RPMI7951 (cell line): ENCODE results near the gene RALGAPB. TPM values are rescaled to one million over a fixed set of nuclear protein-coding genes. Genes with fewer than 3 reads are reported as not detected.
"Not testable (repeated sequence)": the region's sequence is repeated elsewhere in the genome, so short reads cannot be mapped to it uniquely, and the experiment has no call there.

Experiments
- DNase-seq: peaks from one replicate; pipeline ENCODE4 v3.0.0-alpha.2; 2012; ENCODE audit warnings: low read depth
- total RNA-seq: library from RNA; depleted of rRNA; stranded (reverse); fragments of >200 nt; shearing (Covaris generic); gene quantifications from 2 replicates; pipeline ENCODE4 v1.2.3, GENCODE V29; 2014

RALGAPB gene
- total RNA-seq, 1 experiment from 2014 or later, result 33.8 TPM

DNA sequence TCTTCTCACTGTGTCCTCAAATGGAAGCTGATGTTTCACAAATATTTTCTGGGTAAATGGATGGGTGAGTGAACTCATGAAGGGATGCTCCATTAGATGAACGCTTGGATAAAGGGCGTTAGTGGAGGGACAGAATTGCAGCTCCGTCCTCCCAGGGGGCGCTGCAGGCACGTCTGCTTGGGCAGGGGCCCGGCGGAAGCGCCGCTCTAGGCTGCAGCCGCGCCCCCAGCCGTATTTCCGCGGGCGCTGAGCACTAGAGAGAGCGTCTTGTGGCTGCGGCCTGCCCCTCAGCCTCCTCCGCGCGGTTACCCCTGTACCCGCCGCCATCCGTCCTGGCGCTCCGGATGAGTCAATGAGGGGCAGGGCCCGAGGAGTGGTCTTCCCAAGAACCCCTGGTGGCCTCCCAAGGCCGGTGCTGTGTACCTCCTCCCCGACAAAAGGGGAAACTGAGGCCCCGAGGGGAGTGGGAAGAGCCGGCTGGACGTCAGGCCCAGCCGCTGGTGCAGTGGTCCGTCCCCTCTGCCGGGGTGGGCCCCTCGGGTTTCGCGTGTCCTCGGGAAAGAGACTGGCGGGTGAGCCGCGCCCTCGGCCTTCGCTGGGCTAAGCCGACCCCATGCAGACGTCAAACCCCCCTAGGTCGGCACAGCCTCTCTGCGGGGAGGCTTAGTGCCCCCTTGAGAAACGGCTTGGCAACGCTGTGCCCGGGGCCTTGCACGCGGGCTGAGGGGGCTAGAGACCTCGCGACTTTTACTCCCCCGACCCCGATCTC, 26.0 kb upstream of the RALGAPB start:
- peak; percentile 96 for DNase-seq

GRCh38 chr20:38447251-38447661, 25.4 kb upstream of the RALGAPB start:
- DNase-seq, result no peak

- no peak for DNase-seq
Measured at GRCh38 chr20:38447931-38448675, 24.5 kb upstream of the RALGAPB start.

DNA sequence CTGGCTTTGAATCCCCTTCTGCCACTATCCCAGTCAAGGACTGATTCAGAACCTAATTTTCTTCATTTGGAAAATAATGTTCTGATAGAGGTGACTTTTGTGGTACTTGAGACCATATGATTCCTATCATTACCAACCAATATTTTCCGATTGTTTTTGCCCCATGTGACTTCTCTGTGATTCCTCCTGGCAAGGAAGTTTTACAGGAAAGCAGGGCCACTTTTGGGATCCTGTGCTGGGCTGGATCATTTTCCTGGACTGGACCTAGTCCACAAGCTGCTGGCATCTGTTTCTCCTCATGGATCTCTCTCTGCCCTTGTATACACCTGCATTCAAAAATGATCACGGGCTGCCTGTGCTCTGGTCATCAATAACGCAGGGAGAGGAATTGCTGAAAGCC, 23.6 kb upstream of the RALGAPB start:
- DNase-seq, result no peak

DNA sequence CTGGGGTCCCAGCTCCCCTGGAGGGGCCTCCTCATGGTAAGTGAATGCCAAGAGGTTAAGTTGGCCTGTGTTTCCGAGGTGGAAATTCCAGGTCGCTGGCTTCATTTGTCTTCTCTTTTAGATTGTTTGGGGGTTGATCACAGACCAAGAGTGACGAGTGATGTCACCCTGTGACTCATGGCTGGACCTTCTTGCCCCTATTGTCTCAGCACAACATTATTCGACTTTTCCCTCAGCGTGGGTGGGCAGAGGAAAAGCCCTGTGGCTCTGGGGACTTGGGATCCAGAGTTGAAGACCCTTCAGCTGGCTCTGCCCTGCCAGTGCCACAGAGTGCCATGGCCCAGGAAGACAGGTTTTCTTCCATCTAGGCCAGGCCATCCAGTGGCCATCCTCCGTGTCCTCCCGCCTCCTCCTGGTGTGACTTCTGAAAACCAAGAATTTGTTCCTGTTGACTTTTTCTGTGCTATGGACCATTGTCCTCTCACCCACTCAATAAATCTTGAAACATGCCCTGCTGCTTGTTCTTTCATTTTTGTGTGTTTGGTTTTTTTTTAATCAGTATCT, 22.1 kb upstream of the RALGAPB start:
- DNase-seq, result peak; percentile 56

GRCh38 chr20:38452880-38453624, 19.6 kb upstream of the RALGAPB start:
- peak; percentile 42 for DNase-seq

DNA sequence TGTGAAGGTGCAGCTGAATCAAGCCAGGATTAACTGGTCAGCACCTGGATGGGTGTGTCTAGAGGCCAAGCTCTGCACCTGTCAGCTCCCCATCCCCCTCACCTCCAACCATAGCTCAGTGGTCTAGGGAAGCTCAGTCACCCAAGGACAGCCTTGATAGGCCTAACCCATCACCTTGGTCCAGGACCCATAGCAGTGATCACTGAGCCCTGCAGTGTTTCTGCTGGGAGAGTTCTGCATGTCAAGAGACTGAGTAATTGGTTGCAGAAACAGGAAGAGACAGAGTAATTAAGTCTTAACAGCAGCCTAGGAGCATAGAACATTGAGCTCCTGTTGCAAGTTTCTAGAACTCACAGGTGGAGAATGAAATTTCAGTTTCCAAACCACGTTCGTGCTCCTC, 18.7 kb upstream of the RALGAPB start:
- no peak for DNase-seq

DNA sequence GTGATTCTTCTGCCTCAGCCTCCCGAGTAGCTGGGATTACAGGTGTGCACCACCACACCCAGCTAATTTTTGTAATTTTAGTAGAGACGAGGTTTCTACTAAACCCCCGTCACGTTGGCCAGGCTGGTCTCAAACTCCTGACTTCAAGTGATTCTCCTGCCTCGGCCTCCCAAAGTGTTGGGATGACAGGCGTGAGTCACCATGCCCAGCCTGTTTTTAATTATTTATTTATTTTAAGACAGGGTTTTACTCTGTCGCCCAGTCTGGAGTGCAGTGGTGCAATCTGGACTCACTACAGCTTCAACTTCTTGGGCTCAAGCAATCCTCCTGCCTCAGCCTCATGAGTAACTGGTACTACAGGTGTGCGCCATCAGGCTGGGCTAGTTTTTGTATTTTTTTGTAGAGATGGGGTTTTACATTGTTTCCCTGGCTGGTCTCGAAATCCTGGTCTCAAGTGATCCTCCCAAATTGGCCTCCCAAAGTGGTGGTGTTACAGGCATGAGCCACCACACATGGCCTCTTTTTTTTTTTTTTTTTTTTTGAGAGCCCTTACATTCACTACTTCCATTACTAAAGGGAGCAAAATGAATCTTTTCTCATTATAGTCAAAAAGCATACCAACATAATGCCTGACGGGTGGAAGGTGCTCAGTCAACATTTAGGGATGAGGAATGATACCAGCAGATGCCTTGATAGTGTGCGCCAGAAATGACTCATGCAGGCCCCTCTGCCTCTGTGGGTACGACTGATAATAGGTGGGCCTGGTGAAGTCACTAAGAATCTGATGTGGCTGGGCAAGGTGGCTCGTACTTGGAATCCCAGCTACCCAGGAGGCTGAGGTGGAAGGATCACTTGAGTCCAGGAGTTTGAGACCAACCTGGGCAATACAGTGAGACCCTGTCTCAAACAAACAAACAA, 17.8 kb upstream of the RALGAPB start:
- no peak for DNase-seq

DNA sequence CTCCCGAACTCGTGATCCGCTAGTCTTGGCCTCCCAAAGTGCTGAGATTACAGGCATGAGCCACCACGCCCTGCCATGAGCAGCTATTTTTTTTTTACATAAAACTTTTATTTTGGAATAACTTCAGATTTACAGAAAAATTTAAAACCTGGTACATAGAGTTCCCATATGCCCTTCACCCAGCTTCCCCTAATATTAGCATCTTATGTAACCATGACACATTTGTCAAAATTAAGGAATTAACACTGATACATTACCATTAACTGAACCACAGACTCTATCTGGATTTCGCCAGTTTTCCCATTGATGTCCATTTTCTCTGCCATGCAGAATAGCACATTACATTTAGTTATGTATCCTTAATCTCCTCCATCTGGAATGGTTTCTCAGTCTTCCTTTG, 14.3 kb upstream of the RALGAPB start:
- no peak for DNase-seq

GRCh38 chr20:38460040-38460623, 12.5 kb upstream of the RALGAPB start:
- peak; percentile 90 for DNase-seq

- DNase-seq, result not testable (repeated sequence)
Measured at GRCh38 chr20:38460631-38461030, 12.0 kb upstream of the RALGAPB start.

DNA sequence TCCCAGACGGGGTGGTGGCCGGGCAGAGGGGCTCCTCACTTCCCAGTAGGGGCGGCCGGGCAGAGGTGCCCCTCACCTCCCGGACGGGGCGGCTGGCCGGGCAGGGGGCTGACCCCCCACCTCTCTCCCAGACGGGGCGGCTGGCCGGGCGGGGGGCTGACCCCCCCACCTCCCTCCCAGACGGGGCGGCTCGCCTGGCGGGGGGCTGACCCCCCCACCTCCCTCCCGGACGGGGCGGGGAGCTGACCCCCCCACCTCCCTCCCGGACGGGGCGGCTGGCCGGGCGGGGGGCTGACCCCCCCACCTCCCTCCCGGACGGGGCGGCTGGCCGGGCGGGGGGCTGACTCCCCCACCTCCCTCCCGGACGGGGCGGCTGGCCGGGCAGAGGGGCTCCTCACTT, 11.5 kb upstream of the RALGAPB start:
- not testable (repeated sequence) for DNase-seq

DNA sequence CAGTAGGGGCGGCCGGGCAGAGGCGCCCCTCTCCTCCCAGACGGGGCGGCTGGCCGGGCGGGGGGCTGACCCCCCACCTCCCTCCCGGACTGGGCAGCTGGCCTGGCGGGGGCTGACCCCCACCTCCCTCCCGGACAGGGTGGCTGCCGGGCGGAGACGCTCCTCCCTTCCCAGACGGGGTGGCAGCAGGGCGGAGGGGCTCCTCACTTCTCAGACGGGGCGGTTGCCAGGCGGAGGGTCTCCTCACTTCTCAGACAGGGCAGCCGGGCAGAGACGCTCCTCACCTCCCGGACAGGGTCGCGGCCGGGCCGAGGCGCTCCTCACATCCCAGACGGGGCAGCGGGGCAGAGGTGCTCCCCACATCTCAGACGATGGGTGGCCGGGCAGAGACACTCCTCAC, 11.1 kb upstream of the RALGAPB start:
- not testable (repeated sequence) for DNase-seq

- no peak for DNase-seq
Measured at GRCh38 chr20:38466171-38466570, 6.5 kb upstream of the RALGAPB start.

- no peak for DNase-seq
Measured at GRCh38 chr20:38466983-38467382, 5.7 kb upstream of the RALGAPB start.

GRCh38 chr20:38471245-38471644, 1.4 kb upstream of the RALGAPB start:
- DNase-seq, result no peak

DNA sequence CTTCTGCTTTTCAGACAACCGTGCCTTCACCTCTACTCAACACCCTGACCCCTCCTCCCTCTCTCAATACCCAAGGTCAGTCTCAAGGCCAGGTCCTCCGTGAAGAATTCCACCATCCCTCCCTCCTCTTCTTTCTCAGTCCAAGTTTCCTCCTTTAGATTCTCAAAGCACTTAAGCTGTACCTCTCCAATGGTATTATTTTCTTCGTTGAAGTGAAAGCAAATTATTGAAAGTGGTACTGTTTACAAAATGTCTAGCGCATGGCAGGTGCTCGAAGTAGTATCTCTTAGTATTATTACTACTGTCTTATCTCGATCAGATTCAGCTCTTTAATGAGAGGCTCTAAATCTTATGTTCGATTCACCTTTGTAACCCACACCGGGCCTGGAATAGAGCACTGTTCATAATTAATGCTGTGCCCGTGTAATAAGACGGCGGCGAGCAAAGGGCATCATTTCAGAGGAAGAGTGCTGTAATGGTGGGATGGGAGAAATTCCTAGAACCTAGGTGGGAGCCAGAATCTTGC, 593 bp upstream of the RALGAPB start:
- no peak for DNase-seq

- peak; percentile 47 for DNase-seq
Measured at GRCh38 chr20:38473367-38473795, 738 bp downstream of the RALGAPB start.

- no peak for DNase-seq
Measured at GRCh38 chr20:38477747-38478146, 5.1 kb downstream of the RALGAPB start.

DNA sequence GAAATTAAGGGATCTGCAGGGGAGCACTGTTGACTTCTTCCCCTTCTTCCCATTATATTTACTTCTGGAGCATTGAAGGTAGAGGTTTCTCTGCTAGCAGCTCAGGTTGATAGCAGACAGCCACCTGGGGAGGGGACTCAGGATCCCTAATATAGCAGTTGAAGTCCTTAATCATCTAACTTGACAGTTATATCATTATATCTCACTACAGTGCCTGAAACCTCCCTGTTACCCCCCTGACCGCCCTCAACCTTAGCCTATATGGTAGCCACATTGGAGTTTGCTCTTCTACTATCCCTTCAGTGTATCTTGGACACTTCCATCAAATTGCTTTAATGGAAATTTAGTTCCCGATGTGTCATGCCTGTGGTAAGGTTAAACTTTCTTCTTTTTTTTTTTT, 7.0 kb downstream of the RALGAPB start:
- no peak for DNase-seq
